IMR-90 (cell line): ENCODE data around the gene PARP3. TPM values are rescaled to one million over a fixed set of nuclear protein-coding genes. Genes with fewer than 3 reads are reported as not detected.

Experiments used
- ATAC-seq: fragments of 200-7000 bp; cut with Tn5 transposase; 2 replicates; pipeline ENCODE4 v1.9.1; 2020; ENCODE audit warnings: low read depth, mild to moderate bottlenecking, moderate library complexity
- BruUV-seq: library from RNA; stranded (reverse); fragments of 400-500 nt; replicated peaks from 2 replicates; lab custom pipeline; 2021; lab: Mats Ljungman, UMichigan
- CTCF ChIA-PET: fragments of 300-600 bp; formaldehyde crosslinking; extraction: SDS; loops from one replicate; lab custom pipeline; 2021; ENCODE audit warnings: antibody characterized with exemption; lab: Yijun Ruan, JAX
- POLR2A ChIA-PET: fragments of 300-600 bp; sonication (Branson Sonifier 250); formaldehyde crosslinking; loops from one replicate; lab custom pipeline; 2022; ENCODE audit warnings: antibody characterized with exemption; ENCODE audit not compliant: unreplicated experiment; lab: Charles Lee
- DNase-seq: peaks from one replicate; pipeline ENCODE4 v3.0.0; 2013
- H2AFZ ChIP-seq: replicated peaks from 2 replicates; pipeline ENCODE3; 2013; ENCODE audit warnings: low read length, mild to moderate bottlenecking; ENCODE audit not compliant: poor library complexity
- H2AK5ac ChIP-seq: 2 replicates; pipeline ENCODE4 v1.6.1; 2013; ENCODE audit warnings: low read depth, low read length, inconsistent platforms
- H2AK9ac ChIP-seq: replicated peaks from 2 replicates; pipeline ENCODE3; 2013; ENCODE audit warnings: mild to moderate bottlenecking, low read depth, low read length, moderate library complexity; ENCODE audit not compliant: poor library complexity
- H2BK120ac ChIP-seq: 2 replicates; pipeline ENCODE4 v1.6.1; 2013; ENCODE audit warnings: low read depth, low read length, inconsistent platforms
- H2BK15ac ChIP-seq: 3 replicates; pipeline ENCODE4 v1.6.1; 2013; ENCODE audit warnings: low read depth, low read length, inconsistent platforms
- H2BK20ac ChIP-seq: 2 replicates; pipeline ENCODE4 v1.6.1; 2013; ENCODE audit warnings: low read depth, mild to moderate bottlenecking, inconsistent platforms, low read length, moderate library complexity
- H2BK5ac ChIP-seq: 2 replicates; pipeline ENCODE4 v1.6.1; 2013; ENCODE audit warnings: mild to moderate bottlenecking, low read depth, low read length, inconsistent platforms; ENCODE audit not compliant: poor library complexity, severe bottlenecking
- H3K14ac ChIP-seq: replicated peaks from 2 replicates; pipeline ENCODE4 v1.6.1; 2013; ENCODE audit warnings: low read depth, low read length, inconsistent platforms
- H3K18ac ChIP-seq: 2 replicates; pipeline ENCODE4 v1.6.1; 2013; ENCODE audit warnings: low read depth, low read length, control low read depth
- H3K23ac ChIP-seq: 2 replicates; pipeline ENCODE4 v1.6.1; 2013; ENCODE audit warnings: low read depth, low read length, inconsistent platforms
- H3K27ac ChIP-seq: 2 replicates; pipeline ENCODE4 v1.5.1; 2013; ENCODE audit warnings: mild to moderate bottlenecking, control low read depth, low read length; ENCODE audit not compliant: insufficient read depth
- H3K27me3 ChIP-seq: 2 replicates; pipeline ENCODE4 v1.6.1; 2013; ENCODE audit warnings: low read length; ENCODE audit not compliant: control insufficient read depth, insufficient read depth
- H3K36me3 ChIP-seq: 2 replicates; pipeline ENCODE4 v1.6.1; 2013; ENCODE audit warnings: low read length, mixed read lengths; ENCODE audit not compliant: control insufficient read depth, insufficient read depth
- H3K4ac ChIP-seq: 2 replicates; pipeline ENCODE4 v1.6.1; 2013; ENCODE audit warnings: low read depth, low read length, inconsistent platforms
- H3K4me1 ChIP-seq: 2 replicates; pipeline ENCODE4 v1.6.1; 2013; ENCODE audit warnings: low read length, mixed read lengths; ENCODE audit not compliant: control insufficient read depth, insufficient read depth
- H3K4me2 ChIP-seq: 2 replicates; pipeline ENCODE4 v1.6.1; 2013; ENCODE audit warnings: low read depth, mild to moderate bottlenecking, control low read depth, low read length, moderate library complexity
- H3K4me3 ChIP-seq: 2 replicates; pipeline ENCODE4 v1.5.1; 2013; ENCODE audit warnings: low read depth, mild to moderate bottlenecking, control low read depth, low read length, moderate library complexity; ENCODE audit not compliant: insufficient read depth
- H3K56ac ChIP-seq: 2 replicates; pipeline ENCODE4 v1.6.1; 2013; ENCODE audit warnings: low read length, inconsistent platforms; ENCODE audit not compliant: insufficient read depth; ENCODE audit errors: extremely low read depth
- H3K79me1 ChIP-seq, 2 experiments: 2 replicates each; pipeline ENCODE4 v1.6.1; 2013; ENCODE audit warnings: low read length in 2 of 2, inconsistent platforms in 1 of 2, low read depth in 1 of 2
- H3K9ac ChIP-seq: 2 replicates; pipeline ENCODE4 v1.6.1; 2013; ENCODE audit warnings: low read depth, low read length, control low read depth
- H3K9me1 ChIP-seq: 2 replicates; pipeline ENCODE4 v1.6.1; 2013; ENCODE audit warnings: low read length, inconsistent platforms; ENCODE audit not compliant: insufficient read depth
- H3K9me3 ChIP-seq: 2 replicates; pipeline ENCODE4 v1.6.1; 2013; ENCODE audit warnings: low read length; ENCODE audit not compliant: control insufficient read depth, insufficient read depth
- H4K20me1 ChIP-seq: 2 replicates; pipeline ENCODE4 v1.6.1; 2013; ENCODE audit warnings: low read length, inconsistent platforms; ENCODE audit not compliant: insufficient read depth
- H4K5ac ChIP-seq: 2 replicates; pipeline ENCODE4 v1.6.1; 2013; ENCODE audit warnings: mild to moderate bottlenecking, low read depth, low read length, control low read depth
- H4K8ac ChIP-seq, 2 experiments: 2 replicates each; pipeline ENCODE4 v1.6.1; 2013; ENCODE audit warnings: low read depth in 2 of 2, low read length in 2 of 2, control low read depth in 1 of 2, inconsistent platforms in 1 of 2
- H4K91ac ChIP-seq: 2 replicates; pipeline ENCODE4 v1.6.1; 2013; ENCODE audit warnings: low read depth, low read length, inconsistent platforms; ENCODE audit not compliant: insufficient read depth
- BHLHE40 ChIP-seq: fragments of 150-350 bp; IDR thresholded peaks from 2 replicates; pipeline ENCODE4 v1.6.1; 2016; ENCODE audit warnings: mild to moderate bottlenecking, low read depth, low read length
- CHD1 ChIP-seq: IDR thresholded peaks from 2 replicates; pipeline ENCODE4 v1.6.1; 2012; ENCODE audit warnings: low read depth, low read length, improper control_type of control experiment
- MAFK ChIP-seq: IDR thresholded peaks from 2 replicates; pipeline ENCODE4 v1.6.1; 2012; ENCODE audit warnings: low read depth, low read length, improper control_type of control experiment
- WGBS, 2 experiments: methylation state at CpG; one replicate each; pipeline versions ENCODE4 v1.1.5 to v1.1.7; 2013; ENCODE audit warnings: missing lambda C conversion rate in 2 of 2; ENCODE audit not compliant: insufficient read length in 1 of 2; ENCODE audit errors: extremely low coverage in 2 of 2; 5-methylcytosine and 5-hydroxymethylcytosine counted together
- dilution Hi-C: fragments of 300-500 bp; cut with HindIII; formaldehyde crosslinking; loops from one replicate; pipeline ENCODE4 v1.14.3; 2018; ENCODE audit warnings: low sequenced_read_pairs; ENCODE audit not compliant: unreplicated experiment
- in situ Hi-C: fragments of 300-500 bp; cut with MboI; formaldehyde crosslinking; loops from 3 replicates; pipeline ENCODE4 v1.14.3; 2019; ENCODE audit warnings: low sequenced_read_pairs, inconsistent platforms, mixed read lengths
- intact Hi-C: fragments of 100-400 bp; cut with micrococcal nuclease; formaldehyde crosslinking; loops from 2 replicates; pipeline ENCODE4 v1.10.0; 2022
- polyA plus RNA-seq, 3 experiments: library from polyadenylated mRNA; depleted of rRNA; stranded (reverse); fragments of >200 nt; gene quantifications; 2 replicates each; pipeline ENCODE4 v1.2.3, GENCODE V29; 2012; ENCODE audit warnings: low replicate concordance in 1 of 3
- total RNA-seq: library from RNA; depleted of rRNA; stranded (reverse); fragments of >200 nt; gene quantifications from 2 replicates; pipeline ENCODE4 v1.2.3, GENCODE V29; 2012

Gene PARP3
- total and polyA plus RNA-seq, 2 of the 4 experiments (the other 2 are of a cell fraction) = 16.3 to 22.0 TPM

DNA sequence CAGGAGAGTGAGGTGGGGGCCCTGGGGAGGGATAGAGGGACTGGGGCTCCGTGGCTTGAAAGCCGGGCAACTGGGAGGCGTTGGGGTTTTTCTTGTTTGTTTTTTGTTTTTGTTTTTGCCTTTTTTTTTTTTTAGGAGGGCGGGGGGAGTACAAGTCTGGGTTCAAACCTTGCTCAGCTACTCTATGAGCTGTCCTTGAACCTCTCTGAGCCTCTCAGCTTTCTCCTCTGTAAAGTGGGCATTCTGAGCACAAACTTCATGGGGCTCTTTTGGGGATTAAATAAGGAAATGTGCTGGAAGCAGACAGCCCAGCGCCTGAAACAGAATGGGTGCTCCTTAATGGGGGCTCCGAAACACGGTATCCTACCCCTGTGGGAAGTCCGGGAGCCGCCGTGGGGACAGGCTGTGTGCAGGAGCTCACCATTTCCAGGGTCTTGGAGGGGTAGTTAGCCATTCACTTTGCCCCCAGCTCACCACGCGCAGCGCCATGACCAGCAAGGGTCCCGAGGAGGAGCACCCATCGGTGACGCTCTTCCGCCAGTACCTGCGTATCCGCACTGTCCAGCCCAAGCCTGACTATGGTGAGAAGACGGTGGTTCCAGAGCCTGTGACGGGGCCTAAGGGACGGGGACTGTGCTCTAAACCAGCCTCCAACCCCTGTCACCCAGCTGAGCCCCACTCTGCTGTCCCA is 41.6 kb downstream of the PARP3 start:
- intact Hi-C loops = loop anchor here (2.0 kb wide), 1 partner anchor 41 kb away; the partner anchor contains the start of gene PARP3
- H3K27me3 ChIP-seq = no peaks in the 10 kb centered on the region
- in situ Hi-C loops = no loop called here
- TF ChIP-seq MAFK = no peak
- no peak for TF ChIP-seq CHD1
- TF ChIP-seq BHLHE40 = no peak
- H3K36me3 ChIP-seq = no peaks in the 10 kb centered on the region; the same call in 1 of the 2 replicates
- peak overlapping the region; percentile 67; the same call in 1 of the 2 replicates for H3K23ac ChIP-seq
- BruUV-seq = no TSS peak
- peak overlapping the region; percentile 45 to 79 for H4K8ac ChIP-seq
- H3K9me1 ChIP-seq = peaks cover 7% of the 10 kb centered on the region
- H3K79me1 ChIP-seq = peaks cover 5 to 50% of the 10 kb centered on the region in 2 experiments; a peak in 3 of 4 replicates
- H3K14ac ChIP-seq = peak overlapping the region; percentile 71
- H3K9me3 ChIP-seq = no peaks in the 10 kb centered on the region
- H2BK5ac ChIP-seq = peak overlapping the region; percentile 84
- CTCF ChIA-PET = interaction anchor here (1.3 kb wide), 1 partner anchor 10 kb away, joined by 3 read pairs; the partner anchor contains the start of gene ABHD14B
- H3K4me2 ChIP-seq = peak overlapping the region; percentile 88
- H3K4me1 ChIP-seq = peaks cover 12% of the 10 kb centered on the region
- peak overlapping the region; percentile 80 for H3K56ac ChIP-seq
- DNase-seq (no peak), ATAC-seq (no peak)
- dilution Hi-C loops = no loop called here
- peak overlapping the region; percentile 48; the same call in 1 of the 2 replicates for H2BK20ac ChIP-seq
- POLR2A ChIA-PET = interaction anchor here (1.0 kb wide), 2 partner anchors 9 to 26 kb away, joined by 3 to 6 read pairs; no protein-coding TSS in a partner anchor
- H3K18ac ChIP-seq = peak overlapping the region; percentile 5
- peak overlapping the region; percentile 85 for H2AFZ ChIP-seq
- peak overlapping the region; percentile 84 for H3K4ac ChIP-seq
- peaks cover 4% of the 10 kb centered on the region for H4K20me1 ChIP-seq
- peak overlapping the region; percentile 98 for H2AK5ac ChIP-seq
- peak overlapping the region; percentile 78 for H4K91ac ChIP-seq
- no peak overlapping the region; the same call in 2 of the 3 replicates for H2BK15ac ChIP-seq
- peak overlapping the region; percentile 43; the same call in 1 of the 2 replicates for H2BK120ac ChIP-seq
- H3K27ac ChIP-seq = peak overlapping the region; percentile 90
- peak overlapping the region; percentile 61 for H4K5ac ChIP-seq
- WGBS, 2 experiments = 75% methylated on average over 16 of the region's 22 CpGs; no CpG with 5 or more reads in 1 of the 2 experiments
- peak overlapping the region; percentile 63 for H3K4me3 ChIP-seq
- H2AK9ac ChIP-seq = peak overlapping the region; percentile 96
- H3K9ac ChIP-seq = peak overlapping the region; percentile 34
